Upper lobe of left lung (tissue), 4 donors: ENCODE results near the gene TMEM43.

Source experiments
- EP300 ChIP-seq, 4 donors: sonication (generic); formaldehyde crosslinking; IDR thresholded peaks; one replicate each; pipeline ENCODE4 v1.5.1; 2017; ENCODE audit warnings: antibody characterized with exemption in 4 of 4, control low read depth in 2 of 4
- TF ChIP-seq, protein P1 (sequence below), 6 experiments: fragments of 450-650 bp in 4 of 6; fragments of 200-600 bp in 2 of 6; sonication (generic) in 2 of 6; IDR thresholded peaks; one replicate each; pipeline ENCODE4 v1.5.1; 2016 to 2019; ENCODE audit warnings: antibody characterized with exemption in 6 of 6

DNA sequence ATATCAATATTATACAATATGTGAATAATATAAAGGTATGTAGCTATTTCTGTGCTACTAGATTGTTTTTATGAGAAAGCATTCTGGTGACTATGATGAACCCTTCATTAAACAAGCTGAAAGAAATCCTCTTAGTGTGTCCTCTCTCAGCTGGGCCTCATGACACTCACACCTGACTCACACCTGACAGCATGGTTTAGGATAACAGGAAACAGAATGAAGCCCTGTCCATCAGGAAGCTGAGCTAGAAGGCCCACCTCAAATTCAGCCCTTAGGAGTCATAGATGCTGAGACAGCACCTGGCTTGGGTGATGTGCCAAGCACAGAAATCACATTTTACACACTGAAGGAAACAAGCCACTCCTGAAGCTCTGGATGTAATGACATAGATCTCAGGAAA is 31.0 kb upstream of the TMEM43 start:
- TF ChIP-seq, protein P1, sequence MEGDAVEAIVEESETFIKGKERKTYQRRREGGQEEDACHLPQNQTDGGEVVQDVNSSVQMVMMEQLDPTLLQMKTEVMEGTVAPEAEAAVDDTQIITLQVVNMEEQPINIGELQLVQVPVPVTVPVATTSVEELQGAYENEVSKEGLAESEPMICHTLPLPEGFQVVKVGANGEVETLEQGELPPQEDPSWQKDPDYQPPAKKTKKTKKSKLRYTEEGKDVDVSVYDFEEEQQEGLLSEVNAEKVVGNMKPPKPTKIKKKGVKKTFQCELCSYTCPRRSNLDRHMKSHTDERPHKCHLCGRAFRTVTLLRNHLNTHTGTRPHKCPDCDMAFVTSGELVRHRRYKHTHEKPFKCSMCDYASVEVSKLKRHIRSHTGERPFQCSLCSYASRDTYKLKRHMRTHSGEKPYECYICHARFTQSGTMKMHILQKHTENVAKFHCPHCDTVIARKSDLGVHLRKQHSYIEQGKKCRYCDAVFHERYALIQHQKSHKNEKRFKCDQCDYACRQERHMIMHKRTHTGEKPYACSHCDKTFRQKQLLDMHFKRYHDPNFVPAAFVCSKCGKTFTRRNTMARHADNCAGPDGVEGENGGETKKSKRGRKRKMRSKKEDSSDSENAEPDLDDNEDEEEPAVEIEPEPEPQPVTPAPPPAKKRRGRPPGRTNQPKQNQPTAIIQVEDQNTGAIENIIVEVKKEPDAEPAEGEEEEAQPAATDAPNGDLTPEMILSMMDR (IDR thresholded peaks at IDR 0.05): no peak
- no peak for TF ChIP-seq EP300 (IDR thresholded peaks at IDR 0.05)
